Measurements from ENCODE around the gene NOL3.
"Not testable (repeated sequence)": the region's sequence is repeated elsewhere in the genome, so short reads cannot be mapped to it uniquely, and the experiment has no call there.

Gene NOL3

GRCh38 chr16:67170168-67170948 is at the start of gene NOL3:
Gene NOL3 (plus strand): TSS chr16:67170538.
- DNase-seq (ENCODE audit: low read depth in 1 of 2, low spot score in 1 of 2) = no peak

GRCh38 chr16:67122799-67123198 is 47.5 kb upstream of the NOL3 start:
- not testable (repeated sequence) for DNase-seq (ENCODE audit: low read depth in 1 of 2, low spot score in 1 of 2)

- no peak for DNase-seq (ENCODE audit: low read depth in 1 of 2, low spot score in 1 of 2)
Observed at GRCh38 chr16:67128417-67128816, 41.9 kb upstream of the NOL3 start.

GRCh38 chr16:67128887-67129286 is 41.5 kb upstream of the NOL3 start:
- no peak for DNase-seq (ENCODE audit: low read depth in 1 of 2, low spot score in 1 of 2)

GRCh38 chr16:67129422-67129821 is 40.9 kb upstream of the NOL3 start:
- no peak for DNase-seq (ENCODE audit: low read depth in 1 of 2, low spot score in 1 of 2)

- DNase-seq (ENCODE audit: low read depth in 1 of 2, low spot score in 1 of 2) = no peak
Observed at GRCh38 chr16:67137605-67138004, 32.7 kb upstream of the NOL3 start.

GRCh38 chr16:67141391-67141790 is 28.9 kb upstream of the NOL3 start:
- no peak for DNase-seq (ENCODE audit: low read depth in 1 of 2, low spot score in 1 of 2)

- DNase-seq (ENCODE audit: low read depth in 1 of 2, low spot score in 1 of 2) = no peak
Observed at GRCh38 chr16:67142342-67142741, 28.0 kb upstream of the NOL3 start.

GRCh38 chr16:67144943-67145342 is 25.4 kb upstream of the NOL3 start:
- no peak for DNase-seq (ENCODE audit: low read depth in 1 of 2, low spot score in 1 of 2)

GRCh38 chr16:67145746-67146145 is 24.6 kb upstream of the NOL3 start:
- DNase-seq (ENCODE audit: low read depth in 1 of 2, low spot score in 1 of 2) = no peak

- DNase-seq (ENCODE audit: low read depth in 1 of 2, low spot score in 1 of 2) = no peak
Observed at GRCh38 chr16:67146523-67147357, 23.6 kb upstream of the NOL3 start.

GRCh38 chr16:67147437-67148140 is 22.7 kb upstream of the NOL3 start:
- no peak for DNase-seq (ENCODE audit: low read depth in 1 of 2, low spot score in 1 of 2)

- DNase-seq (ENCODE audit: low read depth in 1 of 2, low spot score in 1 of 2) = no peak
Observed at GRCh38 chr16:67148221-67148620, 22.1 kb upstream of the NOL3 start.

GRCh38 chr16:67148656-67149275 is 21.6 kb upstream of the NOL3 start:
- DNase-seq (ENCODE audit: low read depth in 1 of 2, low spot score in 1 of 2) = no peak

GRCh38 chr16:67149276-67150046 is 20.9 kb upstream of the NOL3 start:
- no peak for DNase-seq (ENCODE audit: low read depth in 1 of 2, low spot score in 1 of 2)

GRCh38 chr16:67150047-67150832 is 20.1 kb upstream of the NOL3 start:
- DNase-seq (ENCODE audit: low read depth in 1 of 2, low spot score in 1 of 2) = no peak

- DNase-seq (ENCODE audit: low read depth in 1 of 2, low spot score in 1 of 2) = no peak
Observed at GRCh38 chr16:67150833-67151396, 19.4 kb upstream of the NOL3 start, which contains the start of gene B3GNT9. Gene B3GNT9 (minus strand): TSS chr16:67150998. CDS start chr16:67150485, 513 bp downstream.

- no peak for DNase-seq (ENCODE audit: low read depth in 1 of 2, low spot score in 1 of 2)
Observed at GRCh38 chr16:67151431-67152097, 18.8 kb upstream of the NOL3 start.
